ENCODE measurements around the gene ZACN. TPM values are rescaled to one million over a fixed set of nuclear protein-coding genes. Genes with fewer than 3 reads are reported as not detected.
"Not testable (repeated sequence)": the region's sequence is repeated elsewhere in the genome, so short reads cannot be mapped to it uniquely, and the experiment has no call there.

Gene ZACN
- total and polyA plus RNA-seq, 2 experiments from 2014 or later: 0.85 TPM; not detected in 1

GRCh38 chr17:76051561-76051960, 27.4 kb upstream of the ZACN start:
- Histone ChIP-seq H3K9me3 (ENCODE audit: low read depth) (no peaks in the 10 kb centered on the region), H3K4me1 (ENCODE audit: insufficient read depth) (peaks cover 4% of the 10 kb centered on the region; the same call in 1 of the 2 replicates), H4K20me1 (ENCODE audit: insufficient read depth) (no peaks in the 10 kb centered on the region), H3K9me2 (ENCODE audit: insufficient read depth) (no peaks in the 10 kb centered on the region), H3K36me3 (ENCODE audit: low read depth) (peaks cover 73% of the 10 kb centered on the region), H3K79me2 (ENCODE audit: insufficient read depth) (peaks cover 56% of the 10 kb centered on the region), H2AFZ (no peak overlapping the region), H3F3A (ENCODE audit: insufficient read depth) (no peaks in the 10 kb centered on the region; the same call in 1 of the 2 replicates), H3K4me3 (no peak overlapping the region), H3K27ac (no peak overlapping the region), H3K9ac (no peak overlapping the region), H3K27me3 (replicated peaks; ENCODE audit: insufficient read depth) (no peaks in the 10 kb centered on the region), H3K4me2 (ENCODE audit: unreplicated experiment) (no peak overlapping the region)
- DNase-seq: no peak
- 83 to 84% methylated on average over 6 of the region's 6 CpGs for WGBS, 2 experiments (ENCODE audit: low coverage in 1 of 2, low lambda C conversion rate in 2 of 2, missing lambda C conversion rate in 2 of 2)
- TF ChIP-seq EZH2 (IDR thresholded peaks at IDR 0.05; ENCODE audit: insufficient read depth, poor library complexity, severe bottlenecking): no peak
- TF ChIP-seq EZH2phosphoT487 (IDR thresholded peaks at IDR 0.05; ENCODE audit: insufficient read depth, low read depth): no peak
- in situ Hi-C loops (cut with MboI): no loop called here

GRCh38 chr17:76053246-76054111, 25.5 kb upstream of the ZACN start:
- no peaks in the 10 kb centered on the region for H3K27me3 ChIP-seq (replicated peaks; ENCODE audit: insufficient read depth)
- no peaks in the 10 kb centered on the region for H4K20me1 ChIP-seq (ENCODE audit: insufficient read depth)
- in situ Hi-C loops (cut with MboI): no loop called here
- no peak overlapping the region for H3K27ac ChIP-seq
- peaks cover 80% of the 10 kb centered on the region for H3K36me3 ChIP-seq (ENCODE audit: low read depth)
- H2AFZ ChIP-seq: no peak overlapping the region
- no peak overlapping the region for H3K4me2 ChIP-seq (ENCODE audit: unreplicated experiment)
- TF ChIP-seq EZH2 (IDR thresholded peaks at IDR 0.05; ENCODE audit: insufficient read depth, poor library complexity, severe bottlenecking) (no peak), EZH2phosphoT487 (IDR thresholded peaks at IDR 0.05; ENCODE audit: insufficient read depth, low read depth) (no peak)
- no peaks in the 10 kb centered on the region; the same call in 1 of the 2 replicates for H3F3A ChIP-seq (ENCODE audit: insufficient read depth)
- H3K79me2 ChIP-seq (ENCODE audit: insufficient read depth): peaks cover 67% of the 10 kb centered on the region
- no peak overlapping the region for H3K4me3 ChIP-seq
- peak; percentile 71 for DNase-seq
- H3K4me1 ChIP-seq (ENCODE audit: insufficient read depth): peaks cover 4% of the 10 kb centered on the region; the same call in 1 of the 2 replicates
- WGBS, 2 experiments (ENCODE audit: low coverage in 1 of 2, low lambda C conversion rate in 2 of 2, missing lambda C conversion rate in 2 of 2): 89 to 91% methylated on average over 17 of the region's 17 CpGs
- H3K9me2 ChIP-seq (ENCODE audit: insufficient read depth): no peaks in the 10 kb centered on the region
- H3K9me3 ChIP-seq (ENCODE audit: low read depth): no peaks in the 10 kb centered on the region
- H3K9ac ChIP-seq: no peak overlapping the region

DNA sequence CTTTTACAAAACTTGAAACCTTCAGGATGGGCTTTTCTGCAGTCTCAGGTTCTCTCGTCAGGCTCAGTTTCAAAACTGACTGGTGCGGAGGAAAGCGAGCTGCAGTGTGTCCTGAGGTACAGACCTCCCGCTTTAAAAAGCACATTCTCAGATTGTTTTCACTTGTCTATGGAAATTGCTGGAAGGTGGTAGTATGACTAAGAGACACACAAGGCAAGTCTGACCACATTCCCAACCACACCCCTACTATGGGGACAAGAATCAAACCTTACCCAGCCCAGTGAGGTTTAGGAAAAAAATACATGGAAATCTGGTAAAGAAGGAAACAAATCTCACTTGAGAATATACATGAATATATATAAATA, 24.9 kb upstream of the ZACN start:
- TF ChIP-seq EZH2phosphoT487 (IDR thresholded peaks at IDR 0.05; ENCODE audit: insufficient read depth, low read depth) (no peak), EZH2 (IDR thresholded peaks at IDR 0.05; ENCODE audit: insufficient read depth, poor library complexity, severe bottlenecking) (no peak)
- Histone ChIP-seq H4K20me1 (ENCODE audit: insufficient read depth) (no peaks in the 10 kb centered on the region), H3K36me3 (ENCODE audit: low read depth) (peaks cover 81% of the 10 kb centered on the region), H3K27ac (no peak overlapping the region), H3K4me3 (no peak overlapping the region), H3K9ac (no peak overlapping the region), H3K4me2 (ENCODE audit: unreplicated experiment) (no peak overlapping the region), H3K79me2 (ENCODE audit: insufficient read depth) (peaks cover 67% of the 10 kb centered on the region), H3K9me2 (ENCODE audit: insufficient read depth) (no peaks in the 10 kb centered on the region), H3K4me1 (ENCODE audit: insufficient read depth) (peaks cover 4% of the 10 kb centered on the region; the same call in 1 of the 2 replicates), H3K9me3 (ENCODE audit: low read depth) (no peaks in the 10 kb centered on the region), H2AFZ (no peak overlapping the region), H3F3A (ENCODE audit: insufficient read depth) (no peaks in the 10 kb centered on the region; the same call in 1 of the 2 replicates), H3K27me3 (replicated peaks; ENCODE audit: insufficient read depth) (no peaks in the 10 kb centered on the region)
- 97 to 98% methylated on average over 4 of the region's 4 CpGs for WGBS, 2 experiments (ENCODE audit: low coverage in 1 of 2, low lambda C conversion rate in 2 of 2, missing lambda C conversion rate in 2 of 2)
- in situ Hi-C loops (cut with MboI): no loop called here
- DNase-seq: peak; percentile 64

DNA sequence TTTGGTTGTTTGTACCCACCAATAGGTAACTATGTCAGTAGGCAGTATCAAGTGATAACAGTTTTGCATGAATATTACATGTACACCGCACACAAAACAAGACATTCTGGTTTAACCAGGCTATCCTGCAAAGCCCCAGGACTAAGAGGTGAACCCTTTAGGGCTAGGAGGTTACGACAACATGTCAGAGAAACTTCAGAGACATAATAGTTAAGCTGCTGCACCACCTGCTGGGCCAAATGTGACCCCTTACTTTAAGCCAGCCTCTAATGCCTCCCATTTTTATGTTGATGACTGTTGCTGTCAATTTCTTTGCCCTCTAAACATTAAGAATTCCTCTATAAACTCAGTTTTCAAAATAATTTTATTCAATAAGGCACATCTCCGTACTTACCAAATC, 22.1 kb upstream of the ZACN start:
- H3K36me3 ChIP-seq (ENCODE audit: low read depth): peaks cover 75% of the 10 kb centered on the region
- H4K20me1 ChIP-seq (ENCODE audit: insufficient read depth): no peaks in the 10 kb centered on the region
- in situ Hi-C loops (cut with MboI): no loop called here
- H3K4me2 ChIP-seq (ENCODE audit: unreplicated experiment): no peak overlapping the region
- 93% methylated on average over 3 of the region's 3 CpGs for WGBS, 2 experiments (ENCODE audit: low coverage in 1 of 2, low lambda C conversion rate in 2 of 2, missing lambda C conversion rate in 2 of 2)
- H3K27me3 ChIP-seq (replicated peaks; ENCODE audit: insufficient read depth): no peaks in the 10 kb centered on the region
- no peak overlapping the region for H3K27ac ChIP-seq
- no peak overlapping the region for H3K9ac ChIP-seq
- H3K9me2 ChIP-seq (ENCODE audit: insufficient read depth): no peaks in the 10 kb centered on the region
- H3K4me3 ChIP-seq: no peak overlapping the region
- H2AFZ ChIP-seq: no peak overlapping the region
- DNase-seq: no peak
- H3K9me3 ChIP-seq (ENCODE audit: low read depth): no peaks in the 10 kb centered on the region
- H3K79me2 ChIP-seq (ENCODE audit: insufficient read depth): peaks cover 48% of the 10 kb centered on the region
- no peaks in the 10 kb centered on the region; the same call in 1 of the 2 replicates for H3F3A ChIP-seq (ENCODE audit: insufficient read depth)
- H3K4me1 ChIP-seq (ENCODE audit: insufficient read depth): peaks cover 4% of the 10 kb centered on the region; the same call in 1 of the 2 replicates
- TF ChIP-seq EZH2phosphoT487 (IDR thresholded peaks at IDR 0.05; ENCODE audit: insufficient read depth, low read depth): no peak
- no peak for TF ChIP-seq EZH2 (IDR thresholded peaks at IDR 0.05; ENCODE audit: insufficient read depth, poor library complexity, severe bottlenecking)

GRCh38 chr17:76058264-76058663, 20.7 kb upstream of the ZACN start:
- H3K4me2 ChIP-seq (ENCODE audit: unreplicated experiment); DNase-seq; H3K4me3 ChIP-seq; H3K9me3 ChIP-seq (ENCODE audit: low read depth); H3K27ac ChIP-seq; H3K9me2 ChIP-seq (ENCODE audit: insufficient read depth); H4K20me1 ChIP-seq (ENCODE audit: insufficient read depth); in situ Hi-C loops (cut with MboI); H3K4me1 ChIP-seq (ENCODE audit: insufficient read depth); H3K27me3 ChIP-seq (replicated peaks; ENCODE audit: insufficient read depth); H2AFZ ChIP-seq; H3K9ac ChIP-seq; H3F3A ChIP-seq (ENCODE audit: insufficient read depth): not testable (repeated sequence)
- Histone ChIP-seq H3K79me2 (ENCODE audit: insufficient read depth) (peaks cover 39% of the 10 kb centered on the region), H3K36me3 (ENCODE audit: low read depth) (peaks cover 72% of the 10 kb centered on the region)
- 91 to 93% methylated on average over 6 of the region's 6 CpGs for WGBS, 2 experiments (ENCODE audit: low coverage in 1 of 2, low lambda C conversion rate in 2 of 2, missing lambda C conversion rate in 2 of 2)

Data from GM23248 (cell line).